ENCODE data around the gene CIROP. TPM values are rescaled to one million over a fixed set of nuclear protein-coding genes. Genes with fewer than 3 reads are reported as not detected.

The CIROP gene
- total RNA-seq, 2 donors from 2014 or later: not detected

GRCh38 chr14:23070262-23071129 is 34.3 kb downstream of the CIROP start:
- no peak for DNase-seq
- H3K9me3 Mint-ChIP-seq: no peaks in the 10 kb centered on the region
- peaks cover 7 to 16% of the 10 kb centered on the region in 2 donors for H3K36me3 Mint-ChIP-seq (ENCODE audit: insufficient read depth in 2 of 2)
- no peaks in the 10 kb centered on the region for H3K27me3 Mint-ChIP-seq (ENCODE audit: low read depth)
- ATAC-seq (replicated peaks in 1 of 2): no peak
- H3K4me3 Mint-ChIP-seq: peak overlapping the region; percentile 83 to 94
- H3K4me1 Mint-ChIP-seq (ENCODE audit: low read depth): peaks cover 43% of the 10 kb centered on the region
- H3K27ac Mint-ChIP-seq: peak overlapping the region; percentile 64

GRCh38 chr14:23069413-23069806 is 35.4 kb downstream of the CIROP start:
- DNase-seq: no peak
- Mint-ChIP-seq H3K36me3 (ENCODE audit: insufficient read depth in 2 of 2) (peaks cover 9 to 13% of the 10 kb centered on the region in 2 donors), H3K4me3 (peak overlapping the region in 1 of 2 donors; percentile 73), H3K27me3 (ENCODE audit: low read depth) (no peaks in the 10 kb centered on the region), H3K4me1 (ENCODE audit: low read depth) (peaks cover 43% of the 10 kb centered on the region), H3K9me3 (no peaks in the 10 kb centered on the region), H3K27ac (no peak overlapping the region)
- no peak for ATAC-seq (replicated peaks in 1 of 2)

- peak; percentile 74 to 76 for DNase-seq
- Mint-ChIP-seq H3K4me3 (peak overlapping the region; percentile 15 to 32), H3K36me3 (ENCODE audit: insufficient read depth in 2 of 2) (peaks cover 10 to 18% of the 10 kb centered on the region in 2 donors), H3K4me1 (ENCODE audit: low read depth) (peaks cover 43% of the 10 kb centered on the region), H3K27me3 (ENCODE audit: low read depth) (no peaks in the 10 kb centered on the region), H3K9me3 (no peaks in the 10 kb centered on the region), H3K27ac (peak overlapping the region; percentile 36)
- peak; percentile 70 to 77 for ATAC-seq (replicated peaks in 1 of 2)
Measured at GRCh38 chr14:23068789-23069412, 35.9 kb downstream of the CIROP start.

GRCh38 chr14:23067847-23068788 is 36.7 kb downstream of the CIROP start:
- Mint-ChIP-seq H3K27me3 (ENCODE audit: low read depth) (no peaks in the 10 kb centered on the region), H3K36me3 (ENCODE audit: insufficient read depth in 2 of 2) (peaks cover 11 to 24% of the 10 kb centered on the region in 2 donors), H3K27ac (peak overlapping the region; percentile 36), H3K9me3 (no peaks in the 10 kb centered on the region), H3K4me3 (peak overlapping the region in 1 of 2 donors; percentile 15), H3K4me1 (ENCODE audit: low read depth) (peaks cover 43% of the 10 kb centered on the region)
- ATAC-seq (replicated peaks in 1 of 2) (no peak), DNase-seq (no peak)

- peaks cover 39% of the 10 kb centered on the region for H3K4me1 Mint-ChIP-seq (ENCODE audit: low read depth)
- no peak overlapping the region for H3K4me3 Mint-ChIP-seq
- ATAC-seq (replicated peaks in 1 of 2) (no peak), DNase-seq (no peak)
- H3K27me3 Mint-ChIP-seq (ENCODE audit: low read depth): no peaks in the 10 kb centered on the region
- no peak overlapping the region for H3K27ac Mint-ChIP-seq
- no peaks in the 10 kb centered on the region for H3K9me3 Mint-ChIP-seq
- peaks cover 13 to 26% of the 10 kb centered on the region in 2 donors for H3K36me3 Mint-ChIP-seq (ENCODE audit: insufficient read depth in 2 of 2)
Measured at GRCh38 chr14:23066855-23067744, 37.7 kb downstream of the CIROP start.

DNA sequence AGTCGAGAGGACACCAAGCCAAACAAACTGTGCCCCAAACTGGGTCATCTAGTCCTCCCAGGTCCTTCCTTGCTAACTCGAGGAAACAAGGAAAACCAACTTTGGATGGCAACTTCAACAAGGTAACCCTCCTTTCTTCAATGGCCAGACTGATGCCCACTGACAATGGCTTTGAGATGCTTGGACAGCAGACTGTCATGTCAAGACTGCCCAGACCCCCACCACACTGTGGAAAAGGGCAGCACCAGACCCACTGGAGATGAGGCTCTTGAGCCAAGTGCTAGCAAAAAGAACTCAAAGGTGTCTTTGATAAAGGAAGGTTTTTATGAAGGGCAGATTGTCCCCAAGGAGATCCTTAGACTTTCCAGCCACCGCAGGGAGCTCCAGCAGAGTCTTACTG is 38.4 kb downstream of the CIROP start:
- Mint-ChIP-seq H3K27me3 (ENCODE audit: low read depth) (no peaks in the 10 kb centered on the region), H3K27ac (no peak overlapping the region), H3K4me1 (ENCODE audit: low read depth) (peaks cover 31% of the 10 kb centered on the region), H3K36me3 (ENCODE audit: insufficient read depth in 2 of 2) (peaks cover 13 to 28% of the 10 kb centered on the region in 2 donors), H3K4me3 (no peak overlapping the region), H3K9me3 (no peaks in the 10 kb centered on the region)
- DNase-seq: no peak
- ATAC-seq (replicated peaks in 1 of 2): no peak

GRCh38 chr14:23063601-23064000 is 41.2 kb downstream of the CIROP start:
- H3K4me1 Mint-ChIP-seq (ENCODE audit: low read depth): peaks cover 10% of the 10 kb centered on the region
- no peak overlapping the region for H3K4me3 Mint-ChIP-seq
- ATAC-seq (replicated peaks in 1 of 2): no peak
- no peak for DNase-seq
- peak overlapping the region; percentile 26 for H3K27ac Mint-ChIP-seq
- H3K9me3 Mint-ChIP-seq: no peaks in the 10 kb centered on the region
- peaks cover 11 to 31% of the 10 kb centered on the region in 2 donors for H3K36me3 Mint-ChIP-seq (ENCODE audit: insufficient read depth in 2 of 2)
- no peaks in the 10 kb centered on the region for H3K27me3 Mint-ChIP-seq (ENCODE audit: low read depth)

- peaks cover 11 to 31% of the 10 kb centered on the region in 2 donors for H3K36me3 Mint-ChIP-seq (ENCODE audit: insufficient read depth in 2 of 2)
Measured at GRCh38 chr14:23062002-23062401, 42.8 kb downstream of the CIROP start.

DNA sequence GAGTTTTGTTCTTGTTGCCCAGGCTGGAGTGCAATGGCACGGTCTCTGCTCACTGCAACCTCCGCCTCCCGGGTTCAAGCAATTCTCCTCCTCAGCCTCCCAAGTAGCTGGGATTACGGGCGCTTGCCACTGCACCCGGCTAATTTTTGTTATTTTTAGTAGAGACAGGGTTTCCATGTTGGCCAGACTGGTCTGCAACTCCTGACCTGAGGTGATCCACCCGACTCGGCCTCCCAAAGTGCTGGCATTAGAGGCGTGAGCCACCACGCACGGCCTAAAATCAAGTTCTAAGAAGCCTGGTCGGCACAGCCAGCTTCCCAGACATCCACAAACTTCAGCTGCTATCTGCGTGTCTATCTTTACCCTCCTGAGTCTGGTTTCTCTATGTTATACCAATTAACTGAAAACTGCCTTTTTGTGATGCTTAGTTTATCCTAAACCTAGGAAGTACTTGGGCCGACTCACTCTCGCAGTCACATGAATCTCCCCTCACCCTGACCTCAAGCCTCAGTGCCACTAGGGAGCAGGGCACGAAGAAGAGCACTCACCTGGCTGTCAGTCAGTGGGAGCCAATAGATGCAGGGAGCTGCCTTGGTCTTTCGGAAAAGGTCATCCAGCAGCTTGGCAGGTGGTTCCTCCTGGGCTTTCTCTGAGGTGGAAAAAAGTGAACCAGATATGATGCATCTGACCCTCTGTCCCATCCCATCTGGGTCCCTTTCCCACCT is 44.1 kb downstream of the CIROP start:
- H3K27me3 Mint-ChIP-seq (ENCODE audit: low read depth): peaks cover 12% of the 10 kb centered on the region
- H3K27ac Mint-ChIP-seq: no peak overlapping the region
- H3K4me1 Mint-ChIP-seq (ENCODE audit: low read depth): peaks cover 17% of the 10 kb centered on the region

More at GRCh38 chr14:23062002-23062401, 42.8 kb downstream of the CIROP start:
- H3K27me3 Mint-ChIP-seq (ENCODE audit: low read depth): peaks cover 2% of the 10 kb centered on the region
- no peaks in the 10 kb centered on the region for H3K9me3 Mint-ChIP-seq
- H3K4me1 Mint-ChIP-seq (ENCODE audit: low read depth): peaks cover 7% of the 10 kb centered on the region
- DNase-seq (no peak), ATAC-seq (replicated peaks in 1 of 2) (no peak)
- H3K4me3 Mint-ChIP-seq: no peak overlapping the region
- H3K27ac Mint-ChIP-seq: no peak overlapping the region

GRCh38 chr14:23058654-23059504 is 45.9 kb downstream of the CIROP start:
- DNase-seq (no peak), ATAC-seq (replicated peaks in 1 of 2) (no peak)
- no peak overlapping the region for H3K27ac Mint-ChIP-seq
- peaks cover 12% of the 10 kb centered on the region for H3K27me3 Mint-ChIP-seq (ENCODE audit: low read depth)
- no peak overlapping the region for H3K4me3 Mint-ChIP-seq
- peaks cover 15% of the 10 kb centered on the region for H3K4me1 Mint-ChIP-seq (ENCODE audit: low read depth)
- H3K9me3 Mint-ChIP-seq: no peaks in the 10 kb centered on the region
- peaks cover 3 to 20% of the 10 kb centered on the region in 2 donors for H3K36me3 Mint-ChIP-seq (ENCODE audit: insufficient read depth in 2 of 2)

More for the DNA sequence above, 44.1 kb downstream of the CIROP start:
- no peaks in the 10 kb centered on the region for H3K9me3 Mint-ChIP-seq
- no peak overlapping the region for H3K4me3 Mint-ChIP-seq
- H3K36me3 Mint-ChIP-seq (ENCODE audit: insufficient read depth in 2 of 2): peaks cover 6 to 25% of the 10 kb centered on the region in 2 donors
- no peak for DNase-seq
- ATAC-seq (replicated peaks in 1 of 2): no peak

All from activated T-cell treated with anti-CD3 and anti-CD28 coated beads, Interleukin-2, amount 50 U/mL, for 72 hours (primary cell).